GM10847 (cell line): Measurements from ENCODE around the gene ATP8A2.

Experiments
- POLR2A ChIP-seq: IDR thresholded peaks from 2 replicates; pipeline ENCODE4 v1.6.1; 2011; ENCODE audit not compliant: insufficient read length; ENCODE audit errors: extremely low read depth

ATP8A2 gene

GRCh38 chr13:25371875-25372283 is at the start of gene ATP8A2:
TSS of gene ATP8A2 (plus strand) at chr13:25371974. CDS start at chr13:25372213, 239 bp downstream.
- TF ChIP-seq POLR2A: no peak

GRCh38 chr13:25324100-25324499 is 47.7 kb upstream of the ATP8A2 start:
- TF ChIP-seq POLR2A: no peak

GRCh38 chr13:25329706-25330105 is 42.1 kb upstream of the ATP8A2 start:
- no peak for TF ChIP-seq POLR2A

GRCh38 chr13:25330541-25330940 is 41.2 kb upstream of the ATP8A2 start:
- TF ChIP-seq POLR2A: no peak

- TF ChIP-seq POLR2A: no peak
These were observed 35.9 kb upstream of the ATP8A2 start for GRCh38 chr13:25335856-25336255.

GRCh38 chr13:25345576-25345975 is 26.2 kb upstream of the ATP8A2 start:
- TF ChIP-seq POLR2A: no peak

- TF ChIP-seq POLR2A: no peak
These were observed 24.6 kb upstream of the ATP8A2 start for GRCh38 chr13:25347151-25347550.

GRCh38 chr13:25351404-25351803 is 20.4 kb upstream of the ATP8A2 start:
- TF ChIP-seq POLR2A: no peak

- no peak for TF ChIP-seq POLR2A
These were observed 19.5 kb upstream of the ATP8A2 start for GRCh38 chr13:25352230-25352629.

GRCh38 chr13:25352806-25353205 is 19.0 kb upstream of the ATP8A2 start:
- TF ChIP-seq POLR2A: no peak

- no peak for TF ChIP-seq POLR2A
These were observed 18.4 kb upstream of the ATP8A2 start for GRCh38 chr13:25353344-25353743.

- no peak for TF ChIP-seq POLR2A
These were observed 17.4 kb upstream of the ATP8A2 start for GRCh38 chr13:25354377-25354776.

GRCh38 chr13:25365720-25366235 is 6.0 kb upstream of the ATP8A2 start:
- TF ChIP-seq POLR2A: no peak

- no peak for TF ChIP-seq POLR2A
These were observed 458 bp upstream of the ATP8A2 start for GRCh38 chr13:25371158-25371874.

GRCh38 chr13:25372284-25373081 is 709 bp downstream of the ATP8A2 start:
- no peak for TF ChIP-seq POLR2A

GRCh38 chr13:25375727-25376358 is 4.1 kb downstream of the ATP8A2 start:
- no peak for TF ChIP-seq POLR2A
